AG04449 (cell line): ENCODE results near the gene DHCR7.

Experiments
- CTCF ChIA-PET: fragments of 350-600 bp; formaldehyde crosslinking; extraction: SDS; loops from one replicate; lab custom pipeline; 2021; ENCODE audit warnings: antibody characterized with exemption; lab: Yijun Ruan, JAX
- POLR2A ChIA-PET: fragments of 400-600, 350-600 bp; formaldehyde crosslinking; extraction: SDS; loops from one replicate; lab custom pipeline; 2020; ENCODE audit warnings: antibody characterized with exemption, inconsistent platforms; lab: Yijun Ruan, JAX
- DNase-seq: peaks from one replicate; pipeline ENCODE4 v3.0.0-alpha.2; 2010; ENCODE audit warnings: low read depth, low spot score
- H3K4me3 ChIP-seq: 2 replicates; pipeline ENCODE4 v1.5.1; 2011; ENCODE audit warnings: low read depth, mild to moderate bottlenecking, control low read depth, low read length
- CTCF ChIP-seq: IDR thresholded peaks from one replicate; pipeline ENCODE4 v1.5.1; 2011; ENCODE audit warnings: mild to moderate bottlenecking, moderate library complexity, low read length, control low read depth, inconsistent platforms; ENCODE audit not compliant: insufficient read depth; ENCODE audit errors: missing control alignments

DHCR7 gene

GRCh38 chr11:71459767-71460320, 11.7 kb upstream of the DHCR7 start:
- no peak for DNase-seq
- no peak for TF ChIP-seq CTCF
- ChIA-PET CTCF (no interaction called here), POLR2A (no interaction called here)
- no peak overlapping the region for H3K4me3 ChIP-seq

GRCh38 chr11:71459076-71459766, 11.0 kb upstream of the DHCR7 start:
- CTCF ChIA-PET = no interaction called here
- no peak overlapping the region for H3K4me3 ChIP-seq
- no peak for DNase-seq
- POLR2A ChIA-PET = no interaction called here
- no peak for TF ChIP-seq CTCF

GRCh38 chr11:71458146-71459070, 10.2 kb upstream of the DHCR7 start:
- ChIA-PET CTCF (no interaction called here), POLR2A (no interaction called here)
- DNase-seq = no peak

GRCh38 chr11:71456831-71457230, 8.6 kb upstream of the DHCR7 start:
- DNase-seq = no peak
- CTCF ChIA-PET = no interaction called here
- H3K4me3 ChIP-seq = no peak overlapping the region
- POLR2A ChIA-PET = no interaction called here
- TF ChIP-seq CTCF = no peak

More at GRCh38 chr11:71458146-71459070, 10.2 kb upstream of the DHCR7 start:
- no peak for TF ChIP-seq CTCF
- H3K4me3 ChIP-seq = no peak overlapping the region

- H3K4me3 ChIP-seq = no peak overlapping the region
- ChIA-PET CTCF (no interaction called here), POLR2A (no interaction called here)
- no peak for DNase-seq
- TF ChIP-seq CTCF = no peak
Measured at GRCh38 chr11:71456294-71456693, 8.1 kb upstream of the DHCR7 start.
